GM18505 (cell line): ENCODE results near the gene RPL35.
"Not testable (repeated sequence)": the region's sequence is repeated elsewhere in the genome, so short reads cannot be mapped to it uniquely, and the experiment has no call there.

Experiments used
- ATAC-seq: cut with Tn5 transposase; IDR thresholded peaks from one replicate; pipeline ENCODE4 v1.9.1; 2021; ENCODE audit not compliant: unreplicated experiment
- POLR2A ChIP-seq: IDR thresholded peaks from 4 replicates; pipeline ENCODE4 v1.6.1; 2011; ENCODE audit warnings: borderline replicate concordance; ENCODE audit not compliant: insufficient read depth, insufficient read length; ENCODE audit errors: extremely low read depth

RPL35 gene

DNA sequence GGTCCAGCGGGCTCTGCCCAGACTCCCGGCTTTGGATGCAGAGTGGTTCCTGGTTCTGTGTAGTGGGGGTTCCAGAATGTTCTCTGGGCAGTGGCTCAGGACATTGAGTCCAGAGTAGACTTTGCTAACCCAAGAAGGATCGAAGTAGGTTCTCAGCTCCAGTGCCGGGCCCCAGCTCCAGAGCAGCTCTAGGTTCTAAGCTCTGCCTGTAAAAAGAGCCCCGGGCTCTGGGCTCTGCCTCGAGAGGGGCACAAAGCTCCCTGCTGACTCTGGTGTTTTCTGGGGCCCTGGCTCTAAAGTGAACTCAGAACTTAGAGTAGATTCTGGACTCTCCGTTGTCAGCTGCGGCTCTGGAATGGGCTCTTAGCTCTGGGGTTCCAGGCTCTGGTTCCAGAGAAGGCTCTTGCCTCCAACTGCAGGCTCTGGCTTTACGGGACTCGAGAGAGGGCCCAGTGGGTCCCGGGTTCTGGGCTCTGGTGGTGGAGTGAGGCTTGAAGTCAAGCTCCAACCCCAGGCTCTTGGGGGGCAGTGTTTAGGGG is 8.1 kb downstream of the RPL35 start:
- no peak for TF ChIP-seq POLR2A
- no peak for ATAC-seq

GRCh38 chr9:124852829-124853531 is 8.8 kb downstream of the RPL35 start, which contains the start of gene WDR38:
WDR38 (plus strand) TSS chr9:124853460; CDS start chr9:124853532, 72 bp downstream.
- no peak for TF ChIP-seq POLR2A
- ATAC-seq: peak; percentile 69

DNA sequence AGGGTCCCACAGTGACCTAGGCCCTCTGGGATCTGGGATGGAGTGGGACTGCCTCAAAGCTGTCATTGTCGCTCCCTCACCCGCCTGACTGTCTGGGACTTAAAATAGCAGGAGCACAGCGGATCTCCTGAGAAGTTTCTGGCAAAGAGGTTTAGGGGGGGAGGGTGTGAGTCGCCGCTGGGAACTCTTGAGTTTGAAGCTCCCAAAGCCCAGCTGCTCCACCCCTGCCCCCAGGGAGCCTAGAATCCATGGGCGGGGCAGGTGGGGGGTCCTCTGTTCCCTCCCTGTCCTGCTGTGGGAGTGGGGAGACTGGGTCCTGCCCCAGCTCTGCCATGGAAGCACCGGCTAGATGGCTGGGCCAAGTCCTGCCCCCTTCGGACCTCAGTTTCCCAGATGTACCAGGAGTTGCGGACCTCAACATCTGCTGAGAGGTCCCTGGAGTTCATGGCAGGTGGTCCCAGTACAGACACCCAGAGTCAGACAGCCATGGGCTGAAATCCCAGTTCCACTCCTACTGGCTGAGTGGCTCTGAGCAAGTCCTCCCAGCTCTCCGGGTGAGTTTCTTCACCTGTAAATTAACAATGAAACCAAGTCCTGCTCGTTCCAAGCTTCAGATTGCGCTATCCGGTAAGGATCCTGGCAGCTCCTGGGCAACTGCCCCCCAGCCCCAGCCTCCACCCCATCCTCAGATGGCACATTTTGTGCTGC is 9.5 kb downstream of the RPL35 start:
- no peak for TF ChIP-seq POLR2A
- no peak for ATAC-seq

GRCh38 chr9:124849801-124850200 is 12.0 kb downstream of the RPL35 start:
- no peak for ATAC-seq
- no peak for TF ChIP-seq POLR2A

- ATAC-seq: no peak
- TF ChIP-seq POLR2A: no peak
These were observed 14.8 kb downstream of the RPL35 start for GRCh38 chr9:124846969-124847368.

DNA sequence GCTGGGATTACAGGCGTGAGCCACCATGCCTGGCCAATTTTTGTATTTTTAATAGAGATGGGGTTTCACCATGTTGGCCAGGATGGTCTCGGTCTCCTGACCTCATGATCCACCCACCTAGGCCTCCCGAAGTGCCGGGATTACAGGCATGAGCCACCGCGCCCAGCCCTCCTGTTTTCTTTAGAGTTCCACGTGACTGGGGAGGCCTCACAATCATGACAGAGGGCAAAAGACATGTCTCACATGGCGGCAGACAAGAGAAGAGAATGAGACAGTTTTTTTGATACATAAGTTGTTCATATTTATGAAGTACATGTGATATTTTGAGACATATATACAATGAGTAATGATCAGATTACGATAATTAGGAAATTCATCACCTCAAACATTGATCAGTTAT is 15.3 kb downstream of the RPL35 start:
- not testable (repeated sequence) for ATAC-seq

GRCh38 chr9:124844291-124844690 is 17.5 kb downstream of the RPL35 start:
- ATAC-seq: no peak
- TF ChIP-seq POLR2A: no peak

DNA sequence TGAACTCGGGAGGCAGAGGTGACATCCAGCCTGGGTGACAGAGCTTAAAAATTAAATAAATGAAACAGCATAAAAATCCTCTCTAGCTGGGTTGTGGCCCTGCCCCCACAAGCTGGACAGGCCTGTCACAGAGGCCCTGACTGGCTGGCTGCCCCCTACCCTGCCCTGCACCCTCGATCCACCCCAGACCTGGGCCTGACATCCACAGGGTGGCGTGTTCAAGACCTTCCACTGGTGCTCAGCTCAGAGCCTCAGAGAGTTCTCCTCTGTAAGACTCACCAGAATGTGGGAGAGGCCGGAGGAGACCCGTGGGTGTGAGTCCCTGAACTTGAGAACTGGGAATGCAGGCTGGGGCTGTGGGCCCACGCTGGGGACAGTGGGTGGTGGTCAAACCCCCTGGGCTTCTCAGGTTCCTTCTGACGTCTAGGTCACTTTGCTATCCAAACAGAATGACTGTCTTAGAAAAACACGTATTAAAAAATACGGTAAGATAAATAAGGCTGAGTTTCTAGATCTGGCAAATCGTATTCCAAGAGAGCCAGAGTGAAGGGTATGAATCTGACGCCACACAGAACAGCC is 18.2 kb downstream of the RPL35 start:
- no peak for TF ChIP-seq POLR2A
- ATAC-seq: no peak

- no peak for TF ChIP-seq POLR2A
- no peak for ATAC-seq
These were observed 20.5 kb downstream of the RPL35 start for GRCh38 chr9:124841075-124841821.

- no peak for ATAC-seq
- TF ChIP-seq POLR2A: no peak
These were observed 21.4 kb downstream of the RPL35 start for GRCh38 chr9:124840300-124840833.

- ATAC-seq: no peak
These were observed 22.0 kb downstream of the RPL35 start for GRCh38 chr9:124839612-124840299.

DNA sequence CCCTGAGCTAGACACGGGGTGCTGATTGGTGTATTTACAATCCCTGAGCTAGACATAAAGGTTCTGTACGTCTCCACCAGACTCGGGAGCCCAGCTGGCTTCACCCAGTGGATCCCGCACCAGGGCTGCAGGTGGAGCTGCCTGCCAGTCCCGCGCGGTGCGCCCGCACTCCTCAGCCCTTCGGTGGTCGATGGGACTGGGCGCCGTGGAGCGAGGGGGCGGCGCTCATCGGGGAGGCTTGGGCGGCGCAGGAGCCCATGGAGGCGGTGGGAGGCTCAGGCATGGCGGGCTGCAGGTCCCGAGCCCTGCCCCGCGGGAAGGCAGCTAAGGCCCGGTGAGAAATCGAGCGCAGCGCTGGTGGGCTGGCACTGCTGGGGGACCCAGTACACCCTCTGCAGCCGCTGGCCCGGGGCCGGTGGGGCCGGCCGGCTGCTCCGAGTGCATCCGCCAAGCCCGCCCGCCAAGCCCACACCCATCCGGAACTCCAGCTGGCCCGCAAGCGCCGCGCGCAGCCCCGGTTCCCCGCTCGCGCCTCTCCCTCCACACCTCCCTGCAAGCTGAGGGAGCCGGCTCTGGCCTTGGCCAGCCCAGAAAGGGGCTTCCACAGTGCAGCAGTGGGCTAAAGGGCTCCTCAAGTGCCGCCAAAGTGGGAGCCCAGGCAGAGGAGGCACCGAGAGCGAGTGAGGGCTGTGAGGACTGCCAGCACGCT is 23.0 kb downstream of the RPL35 start:
- ATAC-seq: not testable (repeated sequence)

More at GRCh38 chr9:124839612-124840299, 22.0 kb downstream of the RPL35 start:
- TF ChIP-seq POLR2A: no peak

DNA sequence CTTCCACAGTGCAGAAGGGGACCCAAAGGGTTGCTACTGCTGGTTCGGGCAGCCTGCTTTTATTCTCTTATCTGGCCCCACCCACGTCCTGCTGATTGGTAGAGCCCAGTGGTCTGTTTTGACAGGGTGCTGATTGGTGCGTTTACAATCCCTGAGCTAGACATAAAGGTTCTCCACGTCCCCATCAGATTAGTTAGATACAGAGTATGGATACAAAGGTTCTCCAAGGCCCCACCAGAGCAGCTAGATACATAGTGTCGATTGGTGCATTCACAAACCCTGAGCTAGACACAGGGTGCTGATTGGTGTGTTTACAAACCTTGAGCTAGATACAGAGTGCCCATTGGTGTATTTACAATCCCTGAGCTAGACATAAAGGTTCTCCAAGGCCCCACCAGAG is 23.6 kb downstream of the RPL35 start:
- ATAC-seq: not testable (repeated sequence)
